ENCODE data around the gene LYPD6B.

The LYPD6B gene

DNA sequence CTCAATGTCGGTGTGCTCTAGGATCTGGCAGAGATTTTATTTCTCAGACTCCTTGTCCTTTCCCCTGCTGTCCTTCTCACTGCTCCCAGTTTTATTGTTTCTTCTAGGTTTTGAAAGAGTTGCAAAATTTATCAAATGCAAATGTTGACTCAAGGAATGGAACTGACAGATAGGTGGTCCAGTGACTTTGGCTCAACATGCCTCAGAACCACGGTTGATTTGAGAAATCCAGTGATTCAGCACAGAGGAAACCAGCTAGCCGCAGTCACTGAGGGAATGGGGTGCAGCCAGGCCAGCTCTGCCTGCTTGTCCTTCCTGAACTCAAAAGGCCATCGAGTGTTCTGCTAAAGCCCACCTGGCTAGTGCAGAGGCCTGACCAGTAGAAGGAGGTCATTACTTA is 166.2 kb downstream of the LYPD6B start:
- no peak for DNase-seq (ENCODE audit: low read depth)

DNA sequence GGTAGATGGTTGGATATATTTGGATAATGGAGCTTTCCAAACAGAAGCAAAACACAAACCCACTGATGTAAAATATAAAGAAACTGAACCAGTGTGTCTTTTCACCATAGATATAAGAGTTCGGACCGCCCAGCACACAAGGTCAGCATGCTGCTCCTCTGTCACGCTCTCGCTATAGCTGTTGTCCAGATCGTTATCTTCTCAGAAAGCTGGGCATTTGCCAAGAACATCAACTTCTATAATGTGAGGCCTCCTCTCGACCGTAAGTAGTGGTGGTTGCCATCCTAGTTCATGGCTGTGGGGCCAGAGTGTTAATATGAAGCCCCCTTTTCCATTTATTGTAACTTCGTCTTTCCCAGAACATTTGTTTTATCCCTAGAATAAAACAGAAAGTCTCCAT is 166.6 kb downstream of the LYPD6B start:
- TF ChIP-seq, protein P1, sequence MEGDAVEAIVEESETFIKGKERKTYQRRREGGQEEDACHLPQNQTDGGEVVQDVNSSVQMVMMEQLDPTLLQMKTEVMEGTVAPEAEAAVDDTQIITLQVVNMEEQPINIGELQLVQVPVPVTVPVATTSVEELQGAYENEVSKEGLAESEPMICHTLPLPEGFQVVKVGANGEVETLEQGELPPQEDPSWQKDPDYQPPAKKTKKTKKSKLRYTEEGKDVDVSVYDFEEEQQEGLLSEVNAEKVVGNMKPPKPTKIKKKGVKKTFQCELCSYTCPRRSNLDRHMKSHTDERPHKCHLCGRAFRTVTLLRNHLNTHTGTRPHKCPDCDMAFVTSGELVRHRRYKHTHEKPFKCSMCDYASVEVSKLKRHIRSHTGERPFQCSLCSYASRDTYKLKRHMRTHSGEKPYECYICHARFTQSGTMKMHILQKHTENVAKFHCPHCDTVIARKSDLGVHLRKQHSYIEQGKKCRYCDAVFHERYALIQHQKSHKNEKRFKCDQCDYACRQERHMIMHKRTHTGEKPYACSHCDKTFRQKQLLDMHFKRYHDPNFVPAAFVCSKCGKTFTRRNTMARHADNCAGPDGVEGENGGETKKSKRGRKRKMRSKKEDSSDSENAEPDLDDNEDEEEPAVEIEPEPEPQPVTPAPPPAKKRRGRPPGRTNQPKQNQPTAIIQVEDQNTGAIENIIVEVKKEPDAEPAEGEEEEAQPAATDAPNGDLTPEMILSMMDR (conservative IDR thresholded peaks at IDR 0.05; ENCODE audit: control insufficient read depth, insufficient read depth, low read depth, low read length) = no peak
- DNase-seq (ENCODE audit: low read depth) = no peak
- H3K4me3 ChIP-seq (ENCODE audit: control insufficient read depth, low read depth, low read length) = no peak overlapping the region

More for the DNA sequence above, 166.2 kb downstream of the LYPD6B start:
- no peak overlapping the region for H3K4me3 ChIP-seq (ENCODE audit: control insufficient read depth, low read depth, low read length)
- TF ChIP-seq, protein P1 (conservative IDR thresholded peaks at IDR 0.05; ENCODE audit: control insufficient read depth, insufficient read depth, low read depth, low read length) = no peak

DNA sequence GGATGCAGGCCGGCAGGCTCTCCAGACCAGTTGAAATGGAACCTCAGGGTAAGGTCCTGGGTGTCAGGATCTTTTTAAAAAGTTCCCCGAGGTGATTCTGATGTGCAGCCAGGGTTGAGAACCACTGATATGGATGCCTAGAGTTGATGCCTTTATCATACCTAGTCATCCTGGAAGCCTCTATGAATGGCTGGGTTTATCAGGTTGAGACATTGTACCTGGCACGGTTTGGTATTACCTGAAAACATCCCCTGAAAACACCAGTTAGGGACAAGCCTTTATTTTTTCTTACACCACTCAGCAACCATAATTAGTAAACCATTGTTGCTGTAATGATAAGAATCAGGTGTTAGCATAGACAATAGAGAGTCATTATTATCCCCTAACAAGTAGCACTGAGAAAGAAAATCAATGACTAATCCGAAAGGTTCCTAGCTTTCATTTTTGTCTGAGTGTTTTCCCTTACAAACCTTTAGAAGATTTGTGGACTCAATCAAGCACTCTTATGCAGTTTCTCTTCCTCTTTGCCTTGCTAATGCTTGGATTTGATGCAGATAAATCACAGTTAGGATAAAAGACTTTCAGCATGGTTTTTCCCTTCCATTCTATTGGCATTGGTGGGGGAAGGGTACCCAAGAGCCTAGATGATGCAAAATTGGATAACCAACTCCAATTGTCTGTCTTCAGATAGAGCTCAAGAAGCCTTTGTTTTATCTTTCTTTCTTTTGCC is 175.4 kb downstream of the LYPD6B start:
- DNase-seq (ENCODE audit: low read depth) = no peak
- no peak overlapping the region for H3K4me3 ChIP-seq (ENCODE audit: control insufficient read depth, low read depth, low read length)
- TF ChIP-seq, protein P1 (conservative IDR thresholded peaks at IDR 0.05; ENCODE audit: control insufficient read depth, insufficient read depth, low read depth, low read length) = no peak

DNA sequence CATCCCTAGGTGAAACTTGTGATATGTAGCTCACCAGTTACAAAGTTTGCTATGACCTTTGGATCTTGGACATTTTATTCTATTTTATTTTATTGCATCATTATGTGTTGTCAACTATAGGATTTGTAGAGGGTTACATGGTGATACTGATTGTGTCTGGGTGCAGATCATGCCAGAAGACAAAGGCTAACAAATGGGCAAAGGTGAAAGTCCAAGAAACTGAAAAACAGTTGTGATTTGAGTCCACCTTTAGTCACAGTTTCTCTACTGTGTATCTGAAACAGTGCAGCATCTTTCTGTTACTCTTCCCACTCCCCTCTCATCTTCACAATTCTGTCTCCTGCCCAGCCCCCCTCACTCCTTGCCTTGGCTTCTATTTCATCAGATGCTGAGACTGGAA is 180.0 kb downstream of the LYPD6B start:
- H3K4me3 ChIP-seq (ENCODE audit: control insufficient read depth, low read depth, low read length) = no peak overlapping the region
- TF ChIP-seq, protein P1 (conservative IDR thresholded peaks at IDR 0.05; ENCODE audit: control insufficient read depth, insufficient read depth, low read depth, low read length) = no peak
- no peak for DNase-seq (ENCODE audit: low read depth)

DNA sequence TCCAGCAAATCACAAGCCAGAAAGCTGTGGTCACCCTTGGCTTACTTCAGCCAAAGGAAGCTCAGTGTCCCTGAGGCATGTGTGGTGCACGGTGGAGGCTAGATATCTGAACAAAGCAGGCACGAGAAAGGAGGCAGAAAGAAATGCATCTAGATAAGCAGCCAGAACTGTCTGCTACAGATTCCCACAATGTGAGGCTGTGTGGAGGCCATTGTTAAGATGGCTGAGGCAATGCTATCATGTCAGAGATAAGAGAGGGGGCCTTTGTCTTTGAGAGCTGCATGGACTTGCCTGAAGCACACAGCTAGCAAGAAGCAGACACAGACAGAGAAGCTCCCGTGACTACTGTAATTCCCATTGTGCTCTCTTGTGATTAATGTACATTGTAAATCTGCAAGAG is 181.4 kb downstream of the LYPD6B start:
- no peak overlapping the region for H3K4me3 ChIP-seq (ENCODE audit: control insufficient read depth, low read depth, low read length)
- DNase-seq (ENCODE audit: low read depth) = no peak
- TF ChIP-seq, protein P1 (conservative IDR thresholded peaks at IDR 0.05; ENCODE audit: control insufficient read depth, insufficient read depth, low read depth, low read length) = no peak

DNA sequence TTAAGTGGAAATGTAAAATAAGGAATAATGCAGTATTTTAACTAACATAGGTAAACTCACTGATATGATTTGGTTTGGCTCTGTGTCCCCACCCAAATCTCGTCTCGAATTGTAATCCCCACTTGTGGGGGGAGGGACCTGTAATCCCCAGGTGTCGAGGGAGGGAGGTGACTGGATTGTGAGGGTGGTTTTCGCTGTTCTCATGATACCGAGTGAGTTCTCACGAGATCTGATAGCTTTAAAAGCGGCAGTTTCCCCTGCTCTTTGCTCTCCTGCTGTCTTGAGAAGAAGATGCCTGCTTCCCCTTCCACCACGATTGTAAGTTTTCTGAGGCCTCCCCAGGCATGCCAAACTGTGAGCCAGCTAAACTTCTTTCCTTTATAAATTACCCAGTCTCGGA is 182.5 kb downstream of the LYPD6B start:
- no peak overlapping the region for H3K4me3 ChIP-seq (ENCODE audit: control insufficient read depth, low read depth, low read length)
- TF ChIP-seq, protein P1 (conservative IDR thresholded peaks at IDR 0.05; ENCODE audit: control insufficient read depth, insufficient read depth, low read depth, low read length) = no peak
- no peak for DNase-seq (ENCODE audit: low read depth)
